Heart left ventricle (tissue), 16 donors: ENCODE data around the gene MRPL32. TPM values are rescaled to one million over a fixed set of nuclear protein-coding genes. Genes with fewer than 3 reads are reported as not detected.

ENCODE experiments used
- ATAC-seq, 4 donors: fragments of 200-7000 bp; cut with Tn5 transposase; one replicate each; pipeline ENCODE4 v1.9.1; 2020 to 2022; ENCODE audit warnings: moderate library complexity in 4 of 4, mild to moderate bottlenecking in 3 of 4, moderate number of reproducible peaks in 1 of 4
- DNase-seq, 5 donors: peaks; one replicate each; pipeline ENCODE4 v3.0.0-alpha.2; 2020
- H3K27ac ChIP-seq, 12 donors: fragments of 200-600 bp; sonication (generic) in 4 of 12; one replicate each; pipeline versions ENCODE4 v1.5.0 to v1.8.0; 2016 to 2022; ENCODE audit warnings: mild to moderate bottlenecking in 2 of 12
- H3K27me3 ChIP-seq, 9 donors: fragments of 200-600 bp; sonication (generic) in 2 of 9; one replicate each; pipeline versions ENCODE4 v1.5.1 to v1.8.0; 2016 to 2022; ENCODE audit warnings: mild to moderate bottlenecking in 3 of 9
- H3K36me3 ChIP-seq, 9 donors: fragments of 200-600 bp; sonication (generic) in 2 of 9; one replicate each; pipeline versions ENCODE4 v1.5.0 to v1.8.0; 2018 to 2022; ENCODE audit warnings: mild to moderate bottlenecking in 2 of 9
- H3K4me1 ChIP-seq, 12 donors: fragments of 200-600 bp; sonication (generic) in 4 of 12; one replicate each; pipeline versions ENCODE4 v1.5.0 to v1.8.0; 2016 to 2022; ENCODE audit warnings: mild to moderate bottlenecking in 3 of 12
- H3K4me3 ChIP-seq, 12 donors: fragments of 200-600 bp; sonication (generic) in 4 of 12; one replicate each; pipeline versions ENCODE4 v1.5.0 to v1.8.0; 2017 to 2022; ENCODE audit warnings: mild to moderate bottlenecking in 9 of 12, moderate library complexity in 4 of 12
- H3K9me3 ChIP-seq, 12 donors: fragments of 200-600 bp; sonication (generic) in 4 of 12; one replicate each; pipeline versions ENCODE4 v1.5.0 to v1.8.0; 2016 to 2022; ENCODE audit warnings: mild to moderate bottlenecking in 1 of 12
- CTCF ChIP-seq, 12 donors: fragments of 200-600 bp; sonication (generic) in 4 of 12; IDR thresholded peaks; one replicate each; pipeline versions ENCODE4 v1.5.0 to v1.8.0; 2018 to 2022; ENCODE audit warnings: antibody characterized with exemption in 12 of 12, mild to moderate bottlenecking in 5 of 12
- POLR2A ChIP-seq, 2 donors: fragments of 450-650 bp; IDR thresholded peaks; one replicate each; pipeline ENCODE4 v1.6.1; 2017; ENCODE audit warnings: antibody characterized with exemption in 2 of 2, mild to moderate bottlenecking in 2 of 2, moderate library complexity in 2 of 2
- WGBS, 4 donors: extraction: QIAGEN DNeasy Blood & Tissue Kit in 2 of 4; methylation state at CpG; one replicate each; pipeline versions ENCODE4 v1.1.5 to v1.1.7; 2013 to 2018; 5-methylcytosine and 5-hydroxymethylcytosine counted together
- intact Hi-C, 10 donors: fragments of 100-400 bp; cut with DNase I; formaldehyde crosslinking; loops; one replicate each; pipeline versions ENCODE4 v1.11.1 to v1.14.2; 2022
- polyA plus RNA-seq, 2 donors: library from polyadenylated mRNA; stranded (reverse); fragments of 200-250 nt; gene quantifications; one replicate each; pipeline ENCODE4 v1.2.3, GENCODE V29; 2013
- total RNA-seq, 9 donors: library from RNA; depleted of rRNA in 2 of 9; stranded (reverse); fragments of >200 nt in 2 of 9; fragmentation: NEBNext Ultra II Directional in 3 of 9; extraction: Animal tissue kit (Norgen Biotek cat#: 25700) in 3 of 9; gene quantifications; one replicate each; pipeline versions ENCODE4 v1.1.0 to v1.2.4, GENCODE V29; 2016 to 2023
- donor health status: ischemic (EF 13 %, LVEDD 7.1; RV severe dilation, severe dysfunction).
- donor health status: healthy with polysubstance abuse.
- donor health status: DM: no; HTN: yes; CAD: no.
- donor health status: DM: no; HTN: no; CAD: no.
- donor health status: ischemic (EF 25% LVEDD 6.9; RV normal size, moderate dysfunction).
- donor health status: ischemic (EF 25% LVEDD 5.7; RV mildly dilated, moderate dysfunction).
- donor health status: healthy.
- donor health status: DM: yes; HTN: yes; CAD: no.
- donor health status: ischemic (EF 35%, LVEDD 5.7; RV mildly dilated, moderate dysfunction).
- donor health status: nonischemic (EF 11% LVEDD 7.7; RV severe dilation, severe dysfunction).
- donor health status: DM: yes; HTN: yes; CAD: no.
- donor health status: PGD.
- donor health status: ischemic (EF 29% LVEDD 5.4; RV normal size, mild dysfunction).
- donor health status: nonischemic (EF 23%, LVEDD 6.1; RV moderate dilation, normal function).

The MRPL32 gene
- total and polyA plus RNA-seq, 11 donors, result 49.0 to 98.4 (median 63.4) TPM

- H3K27me3 ChIP-seq, result no peaks in the 10 kb centered on the region
- DNase-seq (no peak), ATAC-seq (no peak)
- intact Hi-C loops, result no loop called here
- no peak overlapping the region for H3K4me3 ChIP-seq
- peaks cover 0 to 13% (median 0%) of the 10 kb centered on the region in 12 donors for H3K4me1 ChIP-seq
- H3K9me3 ChIP-seq, result peaks cover 0 to 11% (median 0%) of the 10 kb centered on the region in 12 donors
- TF ChIP-seq POLR2A (IDR thresholded peaks at IDR 0.05) (no peak), CTCF (IDR thresholded peaks at IDR 0.05) (no peak)
- no peak overlapping the region for H3K27ac ChIP-seq
- no peaks in the 10 kb centered on the region for H3K36me3 ChIP-seq
- 32 to 70% (median 62%) methylated on average over 2 of the region's 2 CpGs for WGBS, 4 donors
Measured at GRCh38 chr7:42961170-42961569, 29.0 kb downstream of the MRPL32 start.

GRCh38 chr7:42964293-42964692 lies 32.1 kb downstream of the MRPL32 start:
- TF ChIP-seq CTCF (IDR thresholded peaks at IDR 0.05), result no peak
- no peak for TF ChIP-seq POLR2A (IDR thresholded peaks at IDR 0.05)

GRCh38 chr7:42964849-42965805 lies 33.0 kb downstream of the MRPL32 start:
- TF ChIP-seq CTCF (IDR thresholded peaks at IDR 0.05), result no peak
- no peak for TF ChIP-seq POLR2A (IDR thresholded peaks at IDR 0.05)
- Histone ChIP-seq H3K9me3 (no peaks in the 10 kb centered on the region), H3K4me1 (peaks cover 0 to 13% (median 0%) of the 10 kb centered on the region in 12 donors), H3K4me3 (no peak overlapping the region), H3K27me3 (no peaks in the 10 kb centered on the region), H3K27ac (peak overlapping the region; percentile 41 to 84 (median 66)), H3K36me3 (no peaks in the 10 kb centered on the region)
- intact Hi-C loops, result no loop called here
- peak in 4 of 5 donors; percentile 17 to 57 (median 34) for DNase-seq
- ATAC-seq, result peak; percentile 95 to 99 (median 97)
- 31 to 36% (median 33%) methylated on average over 6 of the region's 6 CpGs for WGBS, 4 donors

More at GRCh38 chr7:42964293-42964692, 32.1 kb downstream of the MRPL32 start:
- intact Hi-C loops, result no loop called here
- Histone ChIP-seq H3K36me3 (no peaks in the 10 kb centered on the region), H3K27me3 (no peaks in the 10 kb centered on the region), H3K9me3 (no peaks in the 10 kb centered on the region), H3K4me1 (peaks cover 0 to 13% (median 0%) of the 10 kb centered on the region in 12 donors), H3K4me3 (no peak overlapping the region), H3K27ac (peak overlapping the region in 11 of 12 donors; percentile 41 to 84 (median 69))
- ATAC-seq (no peak), DNase-seq (no peak)
- 46 to 59% (median 54%) methylated on average over 2 of the region's 2 CpGs for WGBS, 4 donors

GRCh38 chr7:42967391-42967790 lies 35.2 kb downstream of the MRPL32 start:
- Histone ChIP-seq H3K4me1 (peaks cover 0 to 15% (median under 1%) of the 10 kb centered on the region in 12 donors), H3K27ac (no peak overlapping the region), H3K4me3 (no peak overlapping the region), H3K27me3 (no peaks in the 10 kb centered on the region), H3K36me3 (no peaks in the 10 kb centered on the region), H3K9me3 (no peaks in the 10 kb centered on the region)
- no peak for TF ChIP-seq CTCF (IDR thresholded peaks at IDR 0.05)
- no peak for TF ChIP-seq POLR2A (IDR thresholded peaks at IDR 0.05)
- WGBS, 4 donors, result 70 to 79% (median 77%) methylated on average over 2 of the region's 2 CpGs
- ATAC-seq, result no peak
- DNase-seq, result no peak
- intact Hi-C loops, result no loop called here
